BLaER1 (cell line): Measurements from ENCODE around the gene HNRNPH2.
A peak's percentile ranks its signal among the peaks of the same experiment; 100 is the strongest.

Experiments
- H3K27ac ChIP-seq: shearing (Covaris generic); formaldehyde crosslinking; 2 replicates; pipeline ENCODE4 v1.8.1; 2022
- H3K27me3 ChIP-seq: shearing (Covaris generic); formaldehyde crosslinking; 2 replicates; pipeline ENCODE4 v1.8.1; 2022
- H3K36me3 ChIP-seq: shearing (Covaris generic); formaldehyde crosslinking; 2 replicates; pipeline ENCODE4 v1.8.1; 2022
- H3K4me1 ChIP-seq: shearing (Covaris generic); formaldehyde crosslinking; 2 replicates; pipeline ENCODE4 v1.8.1; 2022
- H3K4me2 ChIP-seq: shearing (Covaris generic); formaldehyde crosslinking; 2 replicates; pipeline ENCODE4 v1.8.1; 2022
- H3K4me3 ChIP-seq: shearing (Covaris generic); formaldehyde crosslinking; 2 replicates; pipeline ENCODE4 v1.8.1; 2022
- H3K9ac ChIP-seq: shearing (Covaris generic); formaldehyde crosslinking; 2 replicates; pipeline ENCODE4 v1.8.1; 2022
- H3K9me3 ChIP-seq: shearing (Covaris generic); formaldehyde crosslinking; 2 replicates; pipeline ENCODE4 v1.8.1; 2022
- H4K20me1 ChIP-seq: shearing (Covaris generic); formaldehyde crosslinking; 2 replicates; pipeline ENCODE4 v1.8.1; 2022
- Cebpa-rat ChIP-seq: shearing (Covaris generic); IDR thresholded peaks from 2 replicates; pipeline ENCODE4 v1.8.1; 2022

Gene HNRNPH2

GRCh38 chrX:101377547-101377946 lies 30.5 kb upstream of the HNRNPH2 start:
- Histone ChIP-seq H3K4me2 (peak overlapping the region; percentile 67), H3K36me3 (peaks cover 43% of the 10 kb centered on the region)
- no peak for TF ChIP-seq Cebpa-rat

DNA sequence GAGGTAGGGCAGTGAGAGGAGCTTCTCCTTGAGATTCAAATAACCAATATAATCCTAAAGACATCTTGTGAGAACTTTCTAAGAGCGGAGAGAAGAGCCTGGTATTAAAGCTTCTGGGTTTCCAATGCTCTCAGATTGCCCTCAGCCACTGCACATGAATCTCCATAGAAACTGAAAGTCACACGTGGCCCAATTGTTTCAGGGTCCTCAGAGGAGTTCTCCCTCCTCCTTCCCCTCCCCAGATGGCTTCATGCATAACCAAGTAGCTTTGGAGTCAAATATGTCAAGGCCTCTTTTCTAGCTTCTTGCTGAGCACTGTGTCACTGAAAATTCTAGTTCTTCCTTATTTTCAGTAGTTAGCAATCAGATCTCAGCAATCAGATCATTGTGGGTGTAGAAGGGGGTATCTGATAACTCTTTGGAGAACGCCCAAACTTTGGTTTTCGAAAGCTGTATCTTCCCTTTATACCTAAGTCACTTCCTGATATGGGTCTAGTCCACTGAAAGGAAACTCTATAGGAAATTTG lies 24.3 kb upstream of the HNRNPH2 start:
- Histone ChIP-seq H3K27ac (peak overlapping the region; percentile 55), H3K9ac (peak overlapping the region; percentile 87; the same call in 1 of the 2 replicates), H3K9me3 (no peaks in the 10 kb centered on the region), H3K27me3 (no peaks in the 10 kb centered on the region), H3K4me2 (peak overlapping the region; percentile 79), H3K36me3 (peaks cover 8% of the 10 kb centered on the region; the same call in 1 of the 2 replicates), H3K4me1 (peaks cover 64% of the 10 kb centered on the region), H3K4me3 (peak overlapping the region; percentile 72), H4K20me1 (no peaks in the 10 kb centered on the region)
- TF ChIP-seq Cebpa-rat: no peak

More at GRCh38 chrX:101377547-101377946, 30.5 kb upstream of the HNRNPH2 start:
- H3K27me3 ChIP-seq: no peaks in the 10 kb centered on the region
- peaks cover 74% of the 10 kb centered on the region for H3K4me1 ChIP-seq
- H3K9ac ChIP-seq: no peak overlapping the region
- H4K20me1 ChIP-seq: no peaks in the 10 kb centered on the region
- no peak overlapping the region for H3K4me3 ChIP-seq
- peak overlapping the region; percentile 71 for H3K27ac ChIP-seq
- no peaks in the 10 kb centered on the region; the same call in 1 of the 2 replicates for H3K9me3 ChIP-seq

DNA sequence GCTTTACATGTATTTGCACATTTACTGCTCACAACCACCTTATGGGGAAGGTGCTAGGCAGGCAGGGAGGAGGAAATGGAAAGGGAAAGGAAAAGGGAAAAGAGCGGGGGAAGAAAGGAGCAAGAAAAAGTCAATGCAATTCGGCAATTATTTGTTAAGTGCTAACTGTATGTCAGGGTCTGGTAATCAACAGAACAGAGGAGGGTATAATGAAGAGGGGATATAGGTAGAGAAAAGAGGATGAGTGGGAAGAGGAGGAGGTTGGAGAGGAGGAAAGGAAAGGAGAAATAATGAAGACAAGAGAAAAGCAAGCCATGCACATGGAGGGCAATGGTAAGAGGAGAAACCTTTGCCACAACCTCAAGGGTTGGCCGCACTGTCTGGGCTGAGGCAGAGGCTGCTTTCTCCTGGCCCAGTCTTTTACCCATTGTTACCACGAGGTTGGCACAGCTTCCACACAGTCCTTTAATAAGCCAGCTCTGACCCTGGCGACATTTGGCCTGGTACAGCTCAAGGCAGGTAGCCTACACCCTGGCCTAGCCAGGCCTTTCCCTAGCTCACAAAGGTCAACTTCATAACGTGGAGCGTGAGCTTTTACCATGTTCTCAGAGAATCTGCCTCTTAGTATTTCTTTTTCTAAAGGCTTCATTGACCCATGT lies 22.9 kb upstream of the HNRNPH2 start:
- Histone ChIP-seq H3K27ac (peak overlapping the region; percentile 80), H3K4me3 (peak overlapping the region; percentile 72), H3K36me3 (no peaks in the 10 kb centered on the region; the same call in 1 of the 2 replicates), H3K9me3 (no peaks in the 10 kb centered on the region), H3K4me2 (peak overlapping the region; percentile 79), H3K27me3 (no peaks in the 10 kb centered on the region), H3K9ac (peak overlapping the region; percentile 87), H3K4me1 (peaks cover 52% of the 10 kb centered on the region), H4K20me1 (no peaks in the 10 kb centered on the region)
- TF ChIP-seq Cebpa-rat: no peak

DNA sequence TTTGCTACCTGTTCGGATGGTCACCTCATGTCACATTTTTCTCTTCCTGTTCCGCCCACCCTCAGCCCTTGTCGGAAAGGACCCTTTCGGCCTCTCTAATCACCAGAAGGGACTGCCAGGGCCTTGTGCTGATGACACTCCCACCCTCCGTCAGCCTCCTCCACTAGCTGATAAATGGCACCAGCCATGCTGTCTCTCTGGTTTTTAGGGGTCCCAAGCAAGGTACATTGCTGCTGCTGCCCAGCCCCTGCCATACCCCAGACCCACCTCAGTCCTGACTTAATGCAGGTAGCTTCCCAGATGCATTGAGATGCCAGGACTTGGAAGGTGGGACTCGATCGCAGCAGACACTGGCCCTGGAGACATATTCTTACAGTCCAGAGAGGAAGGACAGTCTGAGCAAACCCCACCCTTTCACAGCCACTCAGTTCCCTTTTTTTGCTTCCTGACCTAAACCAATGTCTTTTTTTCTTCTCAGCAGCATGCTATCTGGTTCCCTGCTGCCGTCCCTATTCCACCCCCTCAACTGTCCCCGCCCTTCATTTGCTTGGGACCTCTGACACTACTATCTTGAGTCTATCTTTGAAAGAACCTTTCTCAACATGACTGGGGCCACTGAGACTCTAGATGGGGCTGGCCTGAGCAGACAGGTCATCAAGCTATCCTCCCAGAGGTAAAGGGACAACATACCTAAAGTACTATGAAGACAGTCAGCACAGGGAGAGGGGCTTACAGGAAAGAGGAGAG lies 22.1 kb upstream of the HNRNPH2 start, which contains the start of gene BTK:
Gene BTK, minus strand, starts transcription at position 397 of the 747 bp plus-strand sequence. CDS start 10,907 bp downstream, outside the sequence.
- Histone ChIP-seq H3K36me3 (no peaks in the 10 kb centered on the region; the same call in 1 of the 2 replicates), H3K4me3 (peak within 1 kb of the TSS; percentile 72), H3K4me1 (peaks cover 55% of the 10 kb centered on the region), H4K20me1 (no peaks in the 10 kb centered on the region), H3K27ac (peak within 1 kb of the TSS; percentile 80), H3K9ac (peak within 1 kb of the TSS; percentile 87), H3K27me3 (no peaks in the 10 kb centered on the region), H3K9me3 (no peaks in the 10 kb centered on the region), H3K4me2 (peak within 1 kb of the TSS; percentile 79)
- no peak for TF ChIP-seq Cebpa-rat

- H3K27ac ChIP-seq: peak overlapping the region; percentile 80
- H3K36me3 ChIP-seq: no peaks in the 10 kb centered on the region
- peak overlapping the region; percentile 87 for H3K9ac ChIP-seq
- H3K4me2 ChIP-seq: peak overlapping the region; percentile 79
- no peaks in the 10 kb centered on the region for H3K9me3 ChIP-seq
- no peak for TF ChIP-seq Cebpa-rat
- peaks cover 55% of the 10 kb centered on the region for H3K4me1 ChIP-seq
- no peaks in the 10 kb centered on the region for H4K20me1 ChIP-seq
- H3K27me3 ChIP-seq: no peaks in the 10 kb centered on the region
- H3K4me3 ChIP-seq: peak overlapping the region; percentile 72
Measured at GRCh38 chrX:101386542-101386885, 21.5 kb upstream of the HNRNPH2 start.

DNA sequence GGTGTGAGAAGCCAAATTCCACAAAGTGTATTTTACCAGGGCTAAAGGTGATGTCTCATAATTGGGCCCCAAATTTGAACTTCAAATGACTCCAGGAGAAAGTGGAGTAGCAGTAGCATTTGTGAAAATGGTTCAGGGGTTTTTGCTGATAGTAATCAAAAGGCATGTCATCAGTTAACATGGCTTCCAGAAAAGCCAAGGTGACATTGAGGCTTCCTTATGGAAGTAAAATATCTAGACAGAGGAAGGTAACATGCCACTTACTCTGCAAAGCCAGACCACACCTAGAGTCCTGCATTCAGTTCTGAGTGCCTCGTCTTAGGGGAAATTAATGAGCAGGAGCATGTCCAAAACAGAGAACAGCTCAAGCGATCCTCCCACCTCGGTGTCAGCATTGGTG lies 19.4 kb upstream of the HNRNPH2 start:
- Histone ChIP-seq H3K9me3 (no peaks in the 10 kb centered on the region), H3K36me3 (peaks cover 18% of the 10 kb centered on the region), H3K9ac (no peak overlapping the region), H3K4me1 (peaks cover 54% of the 10 kb centered on the region), H3K4me2 (no peak overlapping the region), H3K27me3 (no peaks in the 10 kb centered on the region), H3K4me3 (no peak overlapping the region), H3K27ac (no peak overlapping the region), H4K20me1 (no peaks in the 10 kb centered on the region; the same call in 1 of the 2 replicates)
- TF ChIP-seq Cebpa-rat: no peak

GRCh38 chrX:101390664-101391525 lies 17.1 kb upstream of the HNRNPH2 start, which contains the start of gene RPL36A:
Gene RPL36A, plus strand, starts transcription at chrX:101391011. Its CDS starts 33 bp downstream, at chrX:101391044.
- H3K4me3 ChIP-seq: peak within 1 kb of the TSS; percentile 70
- H3K9me3 ChIP-seq: no peaks in the 10 kb centered on the region
- peak within 1 kb of the TSS; percentile 84 for H3K9ac ChIP-seq
- peaks cover 40% of the 10 kb centered on the region for H3K4me1 ChIP-seq
- no peaks in the 10 kb centered on the region for H3K27me3 ChIP-seq
- H3K36me3 ChIP-seq: peaks cover 29% of the 10 kb centered on the region
- TF ChIP-seq Cebpa-rat: no peak
- peak within 1 kb of the TSS; percentile 73 for H3K4me2 ChIP-seq
- peak within 1 kb of the TSS; percentile 90 for H3K27ac ChIP-seq
- peaks cover 7% of the 10 kb centered on the region; the same call in 1 of the 2 replicates for H4K20me1 ChIP-seq

DNA sequence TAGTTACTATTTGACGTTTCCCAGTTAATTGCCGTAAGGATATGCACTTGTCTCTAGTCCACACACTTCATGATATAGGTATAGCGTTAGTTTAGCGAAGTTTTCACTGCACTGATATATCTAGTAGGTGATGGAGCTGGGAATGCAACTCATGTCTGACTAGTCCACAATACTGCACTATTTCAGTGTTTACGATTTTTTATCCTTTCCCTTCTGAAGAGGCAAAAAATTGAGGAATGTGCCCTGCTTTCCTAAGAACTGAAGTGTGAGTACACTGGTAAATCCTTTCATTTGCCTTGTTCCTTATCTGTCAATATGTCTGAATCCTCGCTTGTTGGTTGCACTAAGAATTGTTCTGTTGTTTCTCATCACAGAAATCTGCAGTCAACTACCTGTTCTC lies 16.2 kb upstream of the HNRNPH2 start:
- Histone ChIP-seq H3K36me3 (peaks cover 38% of the 10 kb centered on the region), H3K4me3 (peak overlapping the region; percentile 70), H3K27ac (peak overlapping the region; percentile 90), H3K4me2 (peak overlapping the region; percentile 71), H4K20me1 (peaks cover 7% of the 10 kb centered on the region; the same call in 1 of the 2 replicates), H3K4me1 (peaks cover 30% of the 10 kb centered on the region), H3K27me3 (no peaks in the 10 kb centered on the region), H3K9ac (peak overlapping the region; percentile 84), H3K9me3 (no peaks in the 10 kb centered on the region)
- TF ChIP-seq Cebpa-rat: no peak
